DMS53 (cell line): Measurements from ENCODE around the gene ERMP1.
A peak's percentile ranks its signal among the peaks of the same experiment; 100 is the strongest.
"Not testable (repeated sequence)": the region's sequence is repeated elsewhere in the genome, so short reads cannot be mapped to it uniquely, and the experiment has no call there.

ENCODE experiments used
- DNase-seq: peaks from one replicate; lab custom pipeline; 2025; lab: John Stamatoyannopoulos, UW

The ERMP1 gene

GRCh38 chr9:5783420-5783819 is 49.5 kb downstream of the ERMP1 start:
- DNase-seq: not testable (repeated sequence)

GRCh38 chr9:5779705-5780218 is 53.2 kb downstream of the ERMP1 start:
- peak; percentile 19 for DNase-seq

GRCh38 chr9:5778805-5779204 is 54.1 kb downstream of the ERMP1 start:
- peak; percentile 11 for DNase-seq

DNA sequence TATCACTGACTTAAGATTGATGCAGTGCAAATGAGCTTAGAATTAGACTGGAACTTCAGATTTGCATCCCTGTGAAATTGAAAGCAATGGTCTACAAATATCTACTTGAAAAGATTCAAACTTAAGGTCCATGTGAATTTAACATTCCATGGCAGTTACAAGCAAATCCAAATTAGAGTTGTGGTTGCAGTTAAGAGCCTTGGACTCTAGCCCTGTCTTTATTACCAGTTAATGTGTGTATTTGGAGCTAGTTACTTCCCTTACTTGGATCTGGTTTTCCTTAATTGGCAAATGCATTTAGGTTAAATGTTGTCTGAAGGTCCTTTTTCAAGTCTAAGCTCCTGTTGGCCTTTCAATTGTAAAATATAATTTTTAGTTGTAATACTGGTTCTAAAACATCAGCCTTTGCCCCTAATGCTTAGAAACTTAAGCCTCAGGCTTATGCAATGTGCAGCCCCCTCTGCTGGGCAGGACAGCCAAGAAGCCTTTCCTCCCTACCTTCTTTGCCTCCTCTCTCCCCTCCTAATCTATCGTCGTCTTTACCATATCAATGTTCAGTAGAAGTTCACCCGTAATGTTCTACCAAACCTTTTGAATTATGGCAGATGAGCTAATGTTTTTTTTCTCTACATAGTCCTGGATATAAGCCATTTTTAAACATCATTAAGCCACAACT is 59.5 kb downstream of the ERMP1 start:
- DNase-seq: peak; percentile 3

GRCh38 chr9:5767968-5768932 is 64.7 kb downstream of the ERMP1 start:
- peak; percentile 4 for DNase-seq

- DNase-seq: peak; percentile 11
These were observed 68.6 kb downstream of the ERMP1 start for GRCh38 chr9:5764130-5764868.

- DNase-seq: no peak
These were observed 70.5 kb downstream of the ERMP1 start for GRCh38 chr9:5762421-5762820.

DNA sequence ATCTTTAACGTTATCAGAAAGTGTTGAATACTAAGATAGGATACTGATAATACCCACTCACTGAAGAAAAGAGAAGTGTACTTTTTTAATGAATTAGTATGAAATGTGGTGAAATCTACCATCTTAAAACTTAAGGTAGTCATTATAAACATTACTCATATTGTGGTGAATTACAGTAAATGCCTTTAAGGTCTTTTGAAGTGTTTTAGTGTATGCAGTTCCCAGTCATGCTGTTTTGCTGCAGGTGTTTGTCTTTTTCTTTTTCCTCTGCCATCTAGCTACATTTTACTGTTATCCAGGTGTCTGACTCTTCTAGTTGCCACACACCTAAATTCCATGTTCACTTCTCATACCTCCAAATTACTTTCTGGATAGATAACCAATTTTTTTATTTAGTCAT is 72.6 kb downstream of the ERMP1 start:
- no peak for DNase-seq

DNA sequence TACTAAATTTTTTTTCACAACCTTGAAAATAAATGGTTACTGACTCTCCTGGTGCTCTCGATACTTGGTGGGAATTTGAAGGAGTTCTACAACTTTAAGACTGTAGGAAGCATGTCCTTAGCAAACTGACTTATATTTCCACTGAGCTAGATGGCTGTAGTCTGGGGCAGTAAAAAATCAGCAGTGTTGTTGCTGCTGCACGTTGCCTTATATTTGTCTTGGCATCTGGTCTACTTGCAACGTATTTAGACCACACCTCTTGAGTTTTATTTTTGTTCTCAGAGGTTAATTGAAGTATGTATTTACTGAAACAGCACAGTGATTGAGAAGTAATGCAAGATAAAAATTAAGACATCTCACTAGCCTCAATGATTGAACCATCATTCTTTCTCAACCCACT is 76.3 kb downstream of the ERMP1 start:
- DNase-seq: no peak

DNA sequence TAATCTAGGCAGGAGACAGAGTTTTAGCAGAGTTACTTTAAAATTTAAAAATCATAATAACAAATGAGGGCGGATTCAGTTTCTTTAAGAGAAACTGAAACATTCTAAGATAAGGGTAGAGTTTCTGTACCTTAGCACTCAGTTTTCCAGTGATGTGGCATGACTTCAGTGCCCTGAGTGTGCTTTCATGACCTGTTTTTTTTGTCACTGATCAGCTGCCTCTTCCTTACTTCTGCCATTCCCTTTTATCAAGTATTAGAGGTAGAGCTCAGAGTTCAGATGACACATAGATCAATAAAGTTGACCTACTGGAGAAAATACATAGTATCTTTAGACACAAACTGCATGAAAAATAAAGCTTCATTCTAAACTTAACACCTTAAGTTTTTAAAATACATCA is 82.3 kb downstream of the ERMP1 start:
- DNase-seq: no peak

DNA sequence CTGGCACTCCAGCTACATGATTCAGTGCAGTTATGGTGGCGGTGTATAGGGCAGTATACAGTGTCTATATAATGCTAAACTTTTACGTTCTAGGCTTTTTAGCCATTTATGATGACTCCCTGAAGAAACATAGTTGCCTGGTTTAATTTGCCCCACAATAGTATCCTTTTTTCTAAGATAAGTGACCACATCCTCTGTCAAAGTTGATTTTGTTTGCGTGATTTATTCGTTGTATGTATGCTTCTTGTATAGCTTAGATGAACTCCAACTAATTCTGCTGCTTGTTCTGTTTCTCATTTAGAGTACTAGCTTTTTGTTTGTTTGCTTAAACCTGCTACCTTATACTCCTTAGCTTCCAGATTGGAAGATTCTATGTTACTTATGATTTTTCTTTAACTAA is 83.6 kb downstream of the ERMP1 start:
- no peak for DNase-seq

DNA sequence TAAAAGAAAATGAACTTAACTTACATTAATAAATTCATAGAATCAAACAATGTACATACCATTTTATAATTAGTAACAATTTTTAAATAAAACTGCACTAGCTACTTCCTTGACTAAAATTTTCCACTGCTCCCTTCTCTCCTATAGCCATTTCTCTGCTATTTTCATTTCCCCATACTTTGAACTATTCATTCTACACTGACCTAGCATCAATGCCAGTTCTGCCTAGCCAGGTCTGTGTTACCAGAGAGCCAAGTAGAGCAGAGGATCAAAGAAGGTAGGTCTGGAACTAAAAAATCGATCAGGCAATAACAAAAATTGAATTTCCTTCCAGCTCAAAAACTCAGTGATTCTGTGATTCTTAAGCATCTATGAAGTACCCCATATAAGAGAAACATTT is 84.5 kb downstream of the ERMP1 start:
- DNase-seq: no peak

GRCh38 chr9:5743109-5743508 is 89.8 kb downstream of the ERMP1 start:
- no peak for DNase-seq

DNA sequence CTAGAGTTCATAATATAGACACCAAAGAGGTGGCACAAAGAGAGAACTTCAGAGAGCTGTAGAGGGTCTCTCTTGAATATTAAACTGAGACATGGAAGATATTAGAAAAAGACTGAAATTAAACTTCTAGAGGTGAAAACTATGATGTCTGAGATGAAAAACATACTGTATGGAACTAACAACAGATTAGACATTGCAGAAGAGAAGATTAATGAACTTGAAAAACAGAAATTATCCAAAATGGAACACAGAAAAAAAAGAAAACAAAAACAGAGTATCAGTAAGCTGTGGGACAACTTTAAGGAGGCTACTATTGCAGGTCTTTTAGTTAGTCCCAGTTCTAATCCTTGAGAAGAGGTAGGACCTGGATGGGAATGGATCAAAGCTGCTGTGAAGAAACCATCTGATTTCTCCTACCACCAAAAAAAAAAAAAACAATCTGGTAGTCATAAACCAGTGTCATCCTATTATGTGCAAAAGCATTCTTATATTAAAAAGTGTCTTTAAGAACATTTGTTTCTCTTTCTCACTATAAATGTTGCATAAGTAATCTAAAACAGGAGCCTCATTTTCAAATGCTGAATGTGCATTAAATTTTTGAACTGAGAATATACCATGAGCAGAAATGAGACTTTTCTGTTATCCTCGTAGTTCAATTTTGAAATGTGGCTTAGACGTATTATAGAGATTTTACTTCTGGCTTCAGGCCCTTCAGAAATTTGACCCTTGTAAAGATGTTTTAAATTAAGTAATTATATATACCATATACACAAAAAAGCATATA is 96.2 kb downstream of the ERMP1 start:
- DNase-seq: no peak

- DNase-seq: no peak
These were observed 97.8 kb downstream of the ERMP1 start for GRCh38 chr9:5735072-5735471.
